Heart right ventricle (tissue), 16 donors: ENCODE data around the gene ANXA11. TPM values are rescaled to one million over a fixed set of nuclear protein-coding genes. Genes with fewer than 3 reads are reported as not detected.
"Not testable (repeated sequence)": the region's sequence is repeated elsewhere in the genome, so short reads cannot be mapped to it uniquely, and the experiment has no call there.

Experiments
- ATAC-seq, 8 donors: fragments of 200-7000 bp; cut with Tn5 transposase; one replicate each; pipeline ENCODE4 v1.9.1; 2020; ENCODE audit warnings: mild to moderate bottlenecking in 8 of 8, moderate library complexity in 8 of 8, moderate number of reproducible peaks in 1 of 8
- DNase-seq, 2 donors: peaks; one replicate each; pipeline ENCODE4 v3.0.0-alpha.2; 2020
- H3K27ac ChIP-seq, 10 donors: fragments of 200-600 bp; sonication (generic) in 2 of 10; one replicate each; pipeline versions ENCODE4 v1.5.0 to v1.8.0; 2020 to 2022; ENCODE audit warnings: mild to moderate bottlenecking in 3 of 10
- H3K27me3 ChIP-seq, 7 donors: fragments of 200-600 bp; one replicate each; pipeline ENCODE4 v1.8.0; 2021 to 2022; ENCODE audit warnings: mild to moderate bottlenecking in 2 of 7
- H3K36me3 ChIP-seq, 9 donors: fragments of 200-600 bp; sonication (generic) in 1 of 9; one replicate each; pipeline versions ENCODE4 v1.5.0 to v1.8.0; 2020 to 2022; ENCODE audit warnings: mild to moderate bottlenecking in 2 of 9
- H3K4me1 ChIP-seq, 9 donors: fragments of 200-600 bp; sonication (generic) in 1 of 9; one replicate each; pipeline versions ENCODE4 v1.5.0 to v1.8.0; 2020 to 2022; ENCODE audit warnings: mild to moderate bottlenecking in 4 of 9
- H3K4me3 ChIP-seq, 10 donors: fragments of 200-600 bp; sonication (generic) in 2 of 10; one replicate each; pipeline versions ENCODE4 v1.5.0 to v1.8.0; 2020 to 2022; ENCODE audit warnings: mild to moderate bottlenecking in 7 of 10, moderate library complexity in 2 of 10
- H3K9me3 ChIP-seq, 11 donors: fragments of 200-600 bp in 10 of 11; sonication (generic) in 2 of 11; one replicate each; pipeline versions ENCODE4 v1.5.0 to v1.8.0; 2013 to 2022; ENCODE audit warnings: mild to moderate bottlenecking in 2 of 11, control low read depth in 1 of 11, moderate library complexity in 1 of 11
- CTCF ChIP-seq, 9 donors: fragments of 200-600 bp; sonication (generic) in 2 of 9; IDR thresholded peaks; one replicate each; pipeline versions ENCODE4 v1.5.0 to v1.8.0; 2021 to 2022; ENCODE audit warnings: antibody characterized with exemption in 9 of 9, mild to moderate bottlenecking in 5 of 9, moderate library complexity in 1 of 9
- WGBS, 2 donors: extraction: QIAGEN DNeasy Blood & Tissue Kit; methylation state at CpG; one replicate each; pipeline ENCODE4 v1.1.7; 2013; ENCODE audit warnings: inconsistent platforms in 1 of 2; 5-methylcytosine and 5-hydroxymethylcytosine counted together
- intact Hi-C, 10 donors: fragments of 100-400 bp; cut with DNase I; formaldehyde crosslinking; loops; one replicate each; pipeline versions ENCODE4 v1.11.1 to v1.14.2; 2022
- polyA plus RNA-seq, 2 donors: library from polyadenylated mRNA; stranded (reverse); fragments of 200-250 nt; gene quantifications; one replicate each; pipeline ENCODE4 v1.2.3, GENCODE V29; 2013
- total RNA-seq, 10 donors: library from RNA; stranded (reverse); fragmentation: NEBNext Ultra II Directional in 3 of 10; extraction: Animal tissue kit (Norgen Biotek cat#: 25700) in 3 of 10; gene quantifications; one replicate each; pipeline versions ENCODE4 v1.2.1 to v1.2.4, GENCODE V29; 2021 to 2023
- donor health status: Arrhythmogenic right ventricular cardiomyopathy.
- donor health status: ischemic (EF 13 %, LVEDD 7.1; RV severe dilation, severe dysfunction).
- donor health status: healthy with polysubstance abuse.
- donor health status: DM: no; HTN: yes; CAD: no.
- donor health status: DM: no; HTN: no; CAD: no.
- donor health status: ischemic (EF 25% LVEDD 6.9; RV normal size, moderate dysfunction).
- donor health status: ischemic (EF 25% LVEDD 5.7; RV mildly dilated, moderate dysfunction).
- donor health status: healthy.
- donor health status: DM: yes; HTN: yes; CAD: no.
- donor health status: Ischemic cardiomyopathy.
- donor health status: ischemic (EF 35%, LVEDD 5.7; RV mildly dilated, moderate dysfunction).
- donor health status: nonischemic (EF 11% LVEDD 7.7; RV severe dilation, severe dysfunction).
- donor health status: DM: yes; HTN: yes; CAD: no.
- donor health status: PGD.
- donor health status: ischemic (EF 29% LVEDD 5.4; RV normal size, mild dysfunction).
- donor health status: nonischemic (EF 23%, LVEDD 6.1; RV moderate dilation, normal function).

The ANXA11 gene
- total and polyA plus RNA-seq, 12 donors, result 160 to 1,089 (median 422) TPM

- H3K4me3 ChIP-seq, result no peak overlapping the region
- no peaks in the 10 kb centered on the region for H3K9me3 ChIP-seq
- H3K27ac ChIP-seq, result no peak overlapping the region
- H3K36me3 ChIP-seq, result no peaks in the 10 kb centered on the region
- peaks cover 0 to 5% (median 0%) of the 10 kb centered on the region in 7 donors for H3K27me3 ChIP-seq
- intact Hi-C loops, result no loop called here
- 87 to 91% methylated on average over 12 of the region's 12 CpGs for WGBS, 2 donors
- peaks cover 0 to 7% (median 0%) of the 10 kb centered on the region in 9 donors for H3K4me1 ChIP-seq
- DNase-seq, result no peak
- no peak for ATAC-seq
- TF ChIP-seq CTCF (IDR thresholded peaks at IDR 0.05), result no peak
These were observed 47.1 kb upstream of the ANXA11 start for GRCh38 chr10:80252296-80252887.

GRCh38 chr10:80251703-80252280 is 46.5 kb upstream of the ANXA11 start:
- H3K4me1 ChIP-seq, H3K9me3 ChIP-seq, DNase-seq, H3K27ac ChIP-seq, H3K4me3 ChIP-seq, ATAC-seq, intact Hi-C loops, H3K27me3 ChIP-seq, H3K36me3 ChIP-seq: not testable (repeated sequence)
- WGBS, 2 donors, result 88 to 93% methylated on average over 3 of the region's 4 CpGs

GRCh38 chr10:80250399-80250798 is 45.1 kb upstream of the ANXA11 start:
- H3K9me3 ChIP-seq, H3K4me1 ChIP-seq, H3K36me3 ChIP-seq, intact Hi-C loops, DNase-seq, H3K27ac ChIP-seq, H3K27me3 ChIP-seq, H3K4me3 ChIP-seq: not testable (repeated sequence)
- ATAC-seq, result peak in 7 of 8 donors; percentile 40 to 80 (median 62)
- WGBS, 2 donors, result no CpG with 5 or more reads among the region's 1 CpG

GRCh38 chr10:80249906-80250305 is 44.6 kb upstream of the ANXA11 start:
- H3K27me3 ChIP-seq, intact Hi-C loops, DNase-seq, H3K4me3 ChIP-seq, H3K27ac ChIP-seq, H3K36me3 ChIP-seq, H3K9me3 ChIP-seq, H3K4me1 ChIP-seq: not testable (repeated sequence)
- 37% methylated on average over 3 of the region's 4 CpGs; no CpG with 5 or more reads in 1 of the 2 donors for WGBS, 2 donors
- ATAC-seq, result peak in 5 of 8 donors; percentile 10 to 51 (median 45)

- H3K4me1 ChIP-seq, H3K36me3 ChIP-seq, H3K27me3 ChIP-seq, intact Hi-C loops, H3K27ac ChIP-seq, DNase-seq, ATAC-seq, H3K4me3 ChIP-seq, H3K9me3 ChIP-seq: not testable (repeated sequence)
- 93 to 96% methylated on average over 10 to 18 of the region's 20 CpGs for WGBS, 2 donors
These were observed 42.3 kb upstream of the ANXA11 start for GRCh38 chr10:80247611-80248010.

- H3K9me3 ChIP-seq, H3K4me1 ChIP-seq, ATAC-seq, intact Hi-C loops, H3K27me3 ChIP-seq, H3K36me3 ChIP-seq, H3K4me3 ChIP-seq, DNase-seq, H3K27ac ChIP-seq: not testable (repeated sequence)
- 92 to 94% methylated on average over 3 of the region's 3 CpGs for WGBS, 2 donors
These were observed 39.0 kb upstream of the ANXA11 start for GRCh38 chr10:80244371-80244770.

GRCh38 chr10:80242341-80242740 is 37.0 kb upstream of the ANXA11 start:
- DNase-seq, H3K27me3 ChIP-seq, H3K9me3 ChIP-seq, H3K27ac ChIP-seq, ATAC-seq, H3K36me3 ChIP-seq, H3K4me1 ChIP-seq, H3K4me3 ChIP-seq, intact Hi-C loops: not testable (repeated sequence)
- WGBS, 2 donors, result 40 to 60% methylated on average over 1 to 2 of the region's 4 CpGs

GRCh38 chr10:80236457-80236856 is 31.1 kb upstream of the ANXA11 start:
- H3K27me3 ChIP-seq, intact Hi-C loops, H3K4me3 ChIP-seq, H3K4me1 ChIP-seq, H3K36me3 ChIP-seq, DNase-seq, H3K27ac ChIP-seq, H3K9me3 ChIP-seq: not testable (repeated sequence)
- ATAC-seq, result peak in 1 of 8 donors; percentile 40
- WGBS, 2 donors, result 91% methylated on average over 5 of the region's 5 CpGs

GRCh38 chr10:80234331-80235235 is 29.2 kb upstream of the ANXA11 start:
- H3K4me1 ChIP-seq, H3K36me3 ChIP-seq, DNase-seq, H3K27me3 ChIP-seq, intact Hi-C loops, H3K9me3 ChIP-seq, H3K27ac ChIP-seq, ATAC-seq, H3K4me3 ChIP-seq: not testable (repeated sequence)
- 80 to 83% methylated on average over 11 of the region's 11 CpGs for WGBS, 2 donors

- H3K27me3 ChIP-seq, H3K9me3 ChIP-seq, H3K36me3 ChIP-seq, H3K27ac ChIP-seq, H3K4me1 ChIP-seq, intact Hi-C loops, DNase-seq, ATAC-seq, H3K4me3 ChIP-seq: not testable (repeated sequence)
- WGBS, 2 donors, result 46 to 55% methylated on average over 1 of the region's 1 CpG
These were observed 28.5 kb upstream of the ANXA11 start for GRCh38 chr10:80233871-80234270.
